Keratinocyte (primary cell): ENCODE measurements around the gene CMIP. TPM values are rescaled to one million over a fixed set of nuclear protein-coding genes. Genes with fewer than 3 reads are reported as not detected.

Experiments
- DNase-seq: peaks from one replicate; pipeline ENCODE4 v3.0.0-alpha.2; 2011; ENCODE audit warnings: low read depth, missing footprints, low spot score
- FAIRE-seq: peaks from 2 replicates; lab custom pipeline; 2011; peaks lifted over from hg19 to GRCh38; lab: Jason Lieb, UNC
- H2AFZ ChIP-seq: 2 replicates; pipeline ENCODE4 v1.6.0; 2012; ENCODE audit warnings: low read length, control low read depth, inconsistent platforms; ENCODE audit not compliant: control insufficient read depth
- H3K27ac ChIP-seq: 2 replicates; pipeline ENCODE4 v1.5.1; 2011; ENCODE audit warnings: low read length; ENCODE audit not compliant: control insufficient read depth, insufficient read depth
- H3K27me3 ChIP-seq: 3 replicates; pipeline ENCODE4 v1.6.0; 2011; ENCODE audit warnings: low read length; ENCODE audit not compliant: control insufficient read depth, insufficient read depth; ENCODE audit errors: extremely low read depth
- H3K36me3 ChIP-seq, 2 experiments: 2 replicates in 1 of 2; 3 replicates in 1 of 2; pipeline ENCODE4 v1.5.1; 2011; ENCODE audit warnings: low read length in 2 of 2, mild to moderate bottlenecking in 1 of 2; ENCODE audit not compliant: control insufficient read depth in 2 of 2, insufficient read depth in 2 of 2; ENCODE audit errors: extremely low read depth in 1 of 2
- H3K4me1 ChIP-seq: 3 replicates; pipeline ENCODE4 v1.5.1; 2011; ENCODE audit warnings: low read length; ENCODE audit not compliant: control insufficient read depth, insufficient read depth; ENCODE audit errors: extremely low read depth
- H3K4me2 ChIP-seq: 3 replicates; pipeline ENCODE4 v1.6.0; 2011; ENCODE audit warnings: low read depth, low read length; ENCODE audit not compliant: control insufficient read depth, insufficient read depth; ENCODE audit errors: extremely low read depth
- H3K4me3 ChIP-seq, 3 experiments: fragments of 200-600 bp in 1 of 3; sonication (generic) in 1 of 3; 2 replicates in 2 of 3; 3 replicates in 1 of 3; pipeline ENCODE4 v1.5.1; 2011 to 2016; ENCODE audit warnings: low read length in 3 of 3, mild to moderate bottlenecking in 3 of 3, control low read depth in 2 of 3, inconsistent platforms in 1 of 3, low read depth in 1 of 3, mixed read lengths in 1 of 3, mixed run types in 1 of 3, moderate library complexity in 1 of 3; ENCODE audit not compliant: control insufficient read depth in 2 of 3, insufficient read depth in 2 of 3; ENCODE audit errors: extremely low read depth in 1 of 3
- H3K79me2 ChIP-seq: 2 replicates; pipeline ENCODE4 v1.6.0; 2012; ENCODE audit warnings: low read length; ENCODE audit not compliant: control insufficient read depth, insufficient read depth
- H3K9ac ChIP-seq: 3 replicates; pipeline ENCODE4 v1.6.0; 2011; ENCODE audit warnings: low read length; ENCODE audit not compliant: control insufficient read depth, insufficient read depth; ENCODE audit errors: extremely low read depth
- H3K9me1 ChIP-seq: 3 replicates; pipeline ENCODE4 v1.6.0; 2011; ENCODE audit warnings: low read length; ENCODE audit not compliant: control insufficient read depth, insufficient read depth; ENCODE audit errors: extremely low read depth
- H3K9me3 ChIP-seq: 2 replicates; pipeline ENCODE4 v1.5.1; 2012; ENCODE audit warnings: low read depth, low read length; ENCODE audit not compliant: control insufficient read depth
- H4K20me1 ChIP-seq: 3 replicates; pipeline ENCODE4 v1.6.0; 2011; ENCODE audit warnings: low read length; ENCODE audit not compliant: control insufficient read depth, insufficient read depth; ENCODE audit errors: extremely low read depth
- EZH2 ChIP-seq: IDR thresholded peaks from one replicate; pipeline ENCODE4 v1.6.1; 2012; ENCODE audit warnings: inconsistent platforms, mild to moderate bottlenecking, low read length, moderate library complexity
- dilution Hi-C: fragments of 300-500 bp; cut with MboI; formaldehyde crosslinking; loops from one replicate; pipeline ENCODE4 v1.7.0; 2020; ENCODE audit warnings: low sequenced_read_pairs; ENCODE audit not compliant: extremely low pct_ligation_motif_present
- polyA plus RNA-seq, 5 experiments: library from polyadenylated mRNA; depleted of rRNA in 3 of 5; stranded (reverse) in 3 of 5; stranded (forward) in 1 of 5; unstranded in 1 of 5; fragments of >200 nt; gene quantifications; 1 replicate in 1 of 5; 2 replicates in 3 of 5; 3 replicates in 1 of 5; pipeline versions ENCODE4 v1.2.1 to v1.2.3, GENCODE V29; 2011 to 2012; ENCODE audit warnings: missing spikeins in 2 of 5, low read depth in 1 of 5, low replicate concordance in 1 of 5
- TF ChIP-seq, protein P1 (sequence below), 3 experiments: IDR thresholded peaks in 1 of 3; conservative IDR thresholded peaks in 1 of 3; optimal IDR thresholded peaks in 1 of 3; 2 replicates in 2 of 3; 3 replicates in 1 of 3; pipeline versions ENCODE3 to v1.5.1; 2011; ENCODE audit warnings: low read length in 3 of 3, mild to moderate bottlenecking in 3 of 3, moderate library complexity in 2 of 3, control low read depth in 1 of 3, inconsistent platforms in 1 of 3; ENCODE audit not compliant: insufficient read depth in 2 of 3; ENCODE audit errors: extremely low read depth in 1 of 3

The CMIP gene
- polyA plus RNA-seq, 1 donor (not counting 4 experiments of a cell fraction or from before 2014, with no cell fraction given) = 5.0 TPM

DNA sequence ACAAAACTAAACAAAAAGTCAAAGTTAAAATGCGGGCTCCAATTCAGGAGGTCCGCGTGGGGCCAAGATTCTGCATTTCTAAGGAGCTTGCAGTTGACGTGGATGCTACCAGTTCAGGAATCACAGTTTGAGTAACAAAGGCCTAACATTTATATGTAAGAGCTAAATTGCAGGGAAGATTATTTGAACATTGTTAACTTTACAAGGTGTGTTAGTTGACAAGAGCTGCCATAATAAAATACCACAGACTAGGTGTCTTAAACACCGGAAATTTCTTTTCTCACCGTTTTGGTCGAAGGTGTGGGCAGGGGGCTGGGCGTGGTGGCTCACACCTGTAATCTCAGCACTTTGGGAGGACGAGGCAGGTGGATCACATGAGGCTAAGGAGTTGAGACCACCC lies 24.8 kb upstream of the CMIP start:
- DNase-seq = no peak
- H3K36me3 ChIP-seq = no peaks in the 10 kb centered on the region
- no peak overlapping the region for H3K9ac ChIP-seq
- H4K20me1 ChIP-seq = no peaks in the 10 kb centered on the region
- no peak overlapping the region for H3K4me3 ChIP-seq
- no peaks in the 10 kb centered on the region for H3K9me1 ChIP-seq
- no peak overlapping the region for H3K27ac ChIP-seq
- no peaks in the 10 kb centered on the region for H3K27me3 ChIP-seq
- H2AFZ ChIP-seq = no peak overlapping the region
- no peaks in the 10 kb centered on the region for H3K9me3 ChIP-seq
- FAIRE-seq = no peak
- H3K4me1 ChIP-seq = peaks cover 3% of the 10 kb centered on the region
- TF ChIP-seq, protein P1, sequence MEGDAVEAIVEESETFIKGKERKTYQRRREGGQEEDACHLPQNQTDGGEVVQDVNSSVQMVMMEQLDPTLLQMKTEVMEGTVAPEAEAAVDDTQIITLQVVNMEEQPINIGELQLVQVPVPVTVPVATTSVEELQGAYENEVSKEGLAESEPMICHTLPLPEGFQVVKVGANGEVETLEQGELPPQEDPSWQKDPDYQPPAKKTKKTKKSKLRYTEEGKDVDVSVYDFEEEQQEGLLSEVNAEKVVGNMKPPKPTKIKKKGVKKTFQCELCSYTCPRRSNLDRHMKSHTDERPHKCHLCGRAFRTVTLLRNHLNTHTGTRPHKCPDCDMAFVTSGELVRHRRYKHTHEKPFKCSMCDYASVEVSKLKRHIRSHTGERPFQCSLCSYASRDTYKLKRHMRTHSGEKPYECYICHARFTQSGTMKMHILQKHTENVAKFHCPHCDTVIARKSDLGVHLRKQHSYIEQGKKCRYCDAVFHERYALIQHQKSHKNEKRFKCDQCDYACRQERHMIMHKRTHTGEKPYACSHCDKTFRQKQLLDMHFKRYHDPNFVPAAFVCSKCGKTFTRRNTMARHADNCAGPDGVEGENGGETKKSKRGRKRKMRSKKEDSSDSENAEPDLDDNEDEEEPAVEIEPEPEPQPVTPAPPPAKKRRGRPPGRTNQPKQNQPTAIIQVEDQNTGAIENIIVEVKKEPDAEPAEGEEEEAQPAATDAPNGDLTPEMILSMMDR (optimal IDR thresholded peaks at IDR 0.05 in 1 of 3, IDR thresholded peaks at IDR 0.05 in 1 of 3, conservative IDR thresholded peaks at IDR 0.05 in 1 of 3; ENCODE audit: extremely low read depth in 1 of 3, insufficient read depth in 2 of 3, low read length in 3 of 3) = no peak
- no peak for TF ChIP-seq EZH2
- H3K79me2 ChIP-seq = no peaks in the 10 kb centered on the region
- no peak overlapping the region for H3K4me2 ChIP-seq
- dilution Hi-C loops = no loop called here

DNA sequence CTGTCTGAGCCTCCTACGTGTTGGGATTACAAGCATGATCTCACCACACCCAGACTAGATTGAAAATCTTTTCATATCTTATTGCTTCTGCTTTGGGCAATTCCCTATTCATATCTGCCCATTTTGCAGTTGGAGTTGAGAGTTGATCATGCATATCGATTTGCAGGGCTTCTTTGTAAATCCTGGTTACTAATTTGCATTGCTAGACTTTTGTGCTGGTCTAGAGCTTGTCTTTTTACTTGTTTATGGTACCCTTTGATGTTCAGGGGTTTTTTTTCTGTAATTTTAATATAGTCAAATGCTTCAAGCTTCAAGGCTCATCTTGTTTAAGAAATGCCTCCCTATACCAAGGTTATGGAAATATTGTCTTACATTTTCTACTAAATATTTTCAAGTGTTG lies 23.5 kb upstream of the CMIP start:
- Histone ChIP-seq H3K9me3 (no peaks in the 10 kb centered on the region), H3K79me2 (no peaks in the 10 kb centered on the region), H3K27me3 (no peaks in the 10 kb centered on the region), H3K9me1 (no peaks in the 10 kb centered on the region), H4K20me1 (no peaks in the 10 kb centered on the region), H3K36me3 (no peaks in the 10 kb centered on the region), H3K9ac (no peak overlapping the region), H2AFZ (no peak overlapping the region), H3K4me2 (no peak overlapping the region), H3K4me1 (peaks cover 7% of the 10 kb centered on the region), H3K4me3 (no peak overlapping the region), H3K27ac (no peak overlapping the region)
- TF ChIP-seq, protein P1 (optimal IDR thresholded peaks at IDR 0.05 in 1 of 3, IDR thresholded peaks at IDR 0.05 in 1 of 3, conservative IDR thresholded peaks at IDR 0.05 in 1 of 3; ENCODE audit: extremely low read depth in 1 of 3, insufficient read depth in 2 of 3, low read length in 3 of 3) = no peak
- TF ChIP-seq EZH2 = no peak
- FAIRE-seq (no peak), DNase-seq (no peak)
- dilution Hi-C loops = no loop called here
